Measurements from ENCODE around the gene KBTBD4.

- TF ChIP-seq CTCF (IDR thresholded peaks at IDR 0.05; ENCODE audit: low read length) (no peak), EZH2 (IDR thresholded peaks at IDR 0.05; ENCODE audit: borderline replicate concordance, low read length) (no peak)
Measured at GRCh38 chr11:47536915-47537314, 41.9 kb downstream of the KBTBD4 start.

All from OCI-LY1 (cell line).